Keratinocyte (primary cell): Measurements from ENCODE around the gene DYDC1. TPM values are rescaled to one million over a fixed set of nuclear protein-coding genes. Genes with fewer than 3 reads are reported as not detected.

Experiments used
- DNase-seq: peaks from one replicate; pipeline ENCODE4 v3.0.0-alpha.2; 2011; ENCODE audit warnings: low read depth, missing footprints, low spot score
- FAIRE-seq: peaks from 2 replicates; lab custom pipeline; 2011; peaks lifted over from hg19 to GRCh38; lab: Jason Lieb, UNC
- H2AFZ ChIP-seq: 2 replicates; pipeline ENCODE4 v1.6.0; 2012; ENCODE audit warnings: low read length, control low read depth, inconsistent platforms; ENCODE audit not compliant: control insufficient read depth
- H3K27ac ChIP-seq: 2 replicates; pipeline ENCODE4 v1.5.1; 2011; ENCODE audit warnings: low read length; ENCODE audit not compliant: control insufficient read depth, insufficient read depth
- H3K27me3 ChIP-seq: 3 replicates; pipeline ENCODE4 v1.6.0; 2011; ENCODE audit warnings: low read length; ENCODE audit not compliant: control insufficient read depth, insufficient read depth; ENCODE audit errors: extremely low read depth
- H3K36me3 ChIP-seq, 2 experiments: 2 replicates in 1 of 2; 3 replicates in 1 of 2; pipeline ENCODE4 v1.5.1; 2011; ENCODE audit warnings: low read length in 2 of 2, mild to moderate bottlenecking in 1 of 2; ENCODE audit not compliant: control insufficient read depth in 2 of 2, insufficient read depth in 2 of 2; ENCODE audit errors: extremely low read depth in 1 of 2
- H3K4me1 ChIP-seq: 3 replicates; pipeline ENCODE4 v1.5.1; 2011; ENCODE audit warnings: low read length; ENCODE audit not compliant: control insufficient read depth, insufficient read depth; ENCODE audit errors: extremely low read depth
- H3K4me2 ChIP-seq: 3 replicates; pipeline ENCODE4 v1.6.0; 2011; ENCODE audit warnings: low read depth, low read length; ENCODE audit not compliant: control insufficient read depth, insufficient read depth; ENCODE audit errors: extremely low read depth
- H3K4me3 ChIP-seq, 3 experiments: fragments of 200-600 bp in 1 of 3; sonication (generic) in 1 of 3; 2 replicates in 2 of 3; 3 replicates in 1 of 3; pipeline ENCODE4 v1.5.1; 2011 to 2016; ENCODE audit warnings: low read length in 3 of 3, mild to moderate bottlenecking in 3 of 3, control low read depth in 2 of 3, inconsistent platforms in 1 of 3, low read depth in 1 of 3, mixed read lengths in 1 of 3, mixed run types in 1 of 3, moderate library complexity in 1 of 3; ENCODE audit not compliant: control insufficient read depth in 2 of 3, insufficient read depth in 2 of 3; ENCODE audit errors: extremely low read depth in 1 of 3
- H3K79me2 ChIP-seq: 2 replicates; pipeline ENCODE4 v1.6.0; 2012; ENCODE audit warnings: low read length; ENCODE audit not compliant: control insufficient read depth, insufficient read depth
- H3K9ac ChIP-seq: 3 replicates; pipeline ENCODE4 v1.6.0; 2011; ENCODE audit warnings: low read length; ENCODE audit not compliant: control insufficient read depth, insufficient read depth; ENCODE audit errors: extremely low read depth
- H3K9me1 ChIP-seq: 3 replicates; pipeline ENCODE4 v1.6.0; 2011; ENCODE audit warnings: low read length; ENCODE audit not compliant: control insufficient read depth, insufficient read depth; ENCODE audit errors: extremely low read depth
- H3K9me3 ChIP-seq: 2 replicates; pipeline ENCODE4 v1.5.1; 2012; ENCODE audit warnings: low read depth, low read length; ENCODE audit not compliant: control insufficient read depth
- H4K20me1 ChIP-seq: 3 replicates; pipeline ENCODE4 v1.6.0; 2011; ENCODE audit warnings: low read length; ENCODE audit not compliant: control insufficient read depth, insufficient read depth; ENCODE audit errors: extremely low read depth
- EZH2 ChIP-seq: IDR thresholded peaks from one replicate; pipeline ENCODE4 v1.6.1; 2012; ENCODE audit warnings: inconsistent platforms, mild to moderate bottlenecking, low read length, moderate library complexity
- dilution Hi-C: fragments of 300-500 bp; cut with MboI; formaldehyde crosslinking; loops from one replicate; pipeline ENCODE4 v1.7.0; 2020; ENCODE audit warnings: low sequenced_read_pairs; ENCODE audit not compliant: extremely low pct_ligation_motif_present
- polyA plus RNA-seq, 5 experiments: library from polyadenylated mRNA; depleted of rRNA in 3 of 5; stranded (reverse) in 3 of 5; stranded (forward) in 1 of 5; unstranded in 1 of 5; fragments of >200 nt; gene quantifications; 1 replicate in 1 of 5; 2 replicates in 3 of 5; 3 replicates in 1 of 5; pipeline versions ENCODE4 v1.2.1 to v1.2.3, GENCODE V29; 2011 to 2012; ENCODE audit warnings: missing spikeins in 2 of 5, low read depth in 1 of 5, low replicate concordance in 1 of 5
- TF ChIP-seq, protein P1 (sequence below), 3 experiments: IDR thresholded peaks in 1 of 3; conservative IDR thresholded peaks in 1 of 3; optimal IDR thresholded peaks in 1 of 3; 2 replicates in 2 of 3; 3 replicates in 1 of 3; pipeline versions ENCODE3 to v1.5.1; 2011; ENCODE audit warnings: low read length in 3 of 3, mild to moderate bottlenecking in 3 of 3, moderate library complexity in 2 of 3, control low read depth in 1 of 3, inconsistent platforms in 1 of 3; ENCODE audit not compliant: insufficient read depth in 2 of 3; ENCODE audit errors: extremely low read depth in 1 of 3

Gene DYDC1
- polyA plus RNA-seq, 1 donor (not counting 4 experiments of a cell fraction or from before 2014, with no cell fraction given), result not detected

DNA sequence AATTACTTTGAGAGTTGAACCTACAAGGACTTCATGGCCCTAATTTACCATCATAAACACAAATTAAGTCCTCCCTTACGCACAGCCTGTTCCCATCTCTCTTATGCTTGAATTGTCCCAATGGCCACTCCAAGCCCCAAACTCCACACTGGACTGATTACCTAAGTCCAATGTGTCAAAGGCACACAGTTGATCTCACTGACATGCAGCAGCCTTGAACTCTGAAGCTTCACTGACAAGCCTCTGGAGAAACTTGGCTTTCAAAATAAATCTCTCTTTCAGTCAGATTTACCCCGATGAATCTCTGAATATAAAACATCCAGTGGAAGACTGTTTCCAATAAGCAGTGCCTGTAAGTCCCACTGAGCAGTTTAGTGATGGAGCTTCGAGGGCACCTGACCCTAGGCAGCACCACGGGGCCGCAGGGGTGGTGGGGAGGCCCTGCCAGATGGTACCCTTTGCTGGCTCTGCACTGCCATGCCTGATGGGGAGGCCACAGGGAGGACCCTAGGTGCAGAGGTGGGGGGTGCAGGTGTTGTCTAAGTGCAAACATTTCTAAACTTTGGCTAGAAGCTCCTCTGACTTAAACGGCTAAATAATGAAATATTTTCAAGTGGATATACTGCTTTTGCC lies 63.8 kb downstream of the DYDC1 start:
- H3K9me3 ChIP-seq, result no peaks in the 10 kb centered on the region
- no peaks in the 10 kb centered on the region for H4K20me1 ChIP-seq
- no peak for DNase-seq
- dilution Hi-C loops, result no loop called here
- H2AFZ ChIP-seq, result no peak overlapping the region
- no peak overlapping the region for H3K4me2 ChIP-seq
- no peak for FAIRE-seq
- no peaks in the 10 kb centered on the region for H3K79me2 ChIP-seq
- H3K36me3 ChIP-seq, result no peaks in the 10 kb centered on the region
- H3K27ac ChIP-seq, result no peak overlapping the region
- TF ChIP-seq, protein P1, sequence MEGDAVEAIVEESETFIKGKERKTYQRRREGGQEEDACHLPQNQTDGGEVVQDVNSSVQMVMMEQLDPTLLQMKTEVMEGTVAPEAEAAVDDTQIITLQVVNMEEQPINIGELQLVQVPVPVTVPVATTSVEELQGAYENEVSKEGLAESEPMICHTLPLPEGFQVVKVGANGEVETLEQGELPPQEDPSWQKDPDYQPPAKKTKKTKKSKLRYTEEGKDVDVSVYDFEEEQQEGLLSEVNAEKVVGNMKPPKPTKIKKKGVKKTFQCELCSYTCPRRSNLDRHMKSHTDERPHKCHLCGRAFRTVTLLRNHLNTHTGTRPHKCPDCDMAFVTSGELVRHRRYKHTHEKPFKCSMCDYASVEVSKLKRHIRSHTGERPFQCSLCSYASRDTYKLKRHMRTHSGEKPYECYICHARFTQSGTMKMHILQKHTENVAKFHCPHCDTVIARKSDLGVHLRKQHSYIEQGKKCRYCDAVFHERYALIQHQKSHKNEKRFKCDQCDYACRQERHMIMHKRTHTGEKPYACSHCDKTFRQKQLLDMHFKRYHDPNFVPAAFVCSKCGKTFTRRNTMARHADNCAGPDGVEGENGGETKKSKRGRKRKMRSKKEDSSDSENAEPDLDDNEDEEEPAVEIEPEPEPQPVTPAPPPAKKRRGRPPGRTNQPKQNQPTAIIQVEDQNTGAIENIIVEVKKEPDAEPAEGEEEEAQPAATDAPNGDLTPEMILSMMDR (optimal IDR thresholded peaks at IDR 0.05 in 1 of 3, IDR thresholded peaks at IDR 0.05 in 1 of 3, conservative IDR thresholded peaks at IDR 0.05 in 1 of 3; ENCODE audit: extremely low read depth in 1 of 3, insufficient read depth in 2 of 3, low read length in 3 of 3), result no peak
- no peak for TF ChIP-seq EZH2
- H3K9ac ChIP-seq, result no peak overlapping the region
- peaks cover 4% of the 10 kb centered on the region for H3K4me1 ChIP-seq
- H3K4me3 ChIP-seq, result no peak overlapping the region
- no peaks in the 10 kb centered on the region for H3K9me1 ChIP-seq
- H3K27me3 ChIP-seq, result peaks cover 3% of the 10 kb centered on the region

DNA sequence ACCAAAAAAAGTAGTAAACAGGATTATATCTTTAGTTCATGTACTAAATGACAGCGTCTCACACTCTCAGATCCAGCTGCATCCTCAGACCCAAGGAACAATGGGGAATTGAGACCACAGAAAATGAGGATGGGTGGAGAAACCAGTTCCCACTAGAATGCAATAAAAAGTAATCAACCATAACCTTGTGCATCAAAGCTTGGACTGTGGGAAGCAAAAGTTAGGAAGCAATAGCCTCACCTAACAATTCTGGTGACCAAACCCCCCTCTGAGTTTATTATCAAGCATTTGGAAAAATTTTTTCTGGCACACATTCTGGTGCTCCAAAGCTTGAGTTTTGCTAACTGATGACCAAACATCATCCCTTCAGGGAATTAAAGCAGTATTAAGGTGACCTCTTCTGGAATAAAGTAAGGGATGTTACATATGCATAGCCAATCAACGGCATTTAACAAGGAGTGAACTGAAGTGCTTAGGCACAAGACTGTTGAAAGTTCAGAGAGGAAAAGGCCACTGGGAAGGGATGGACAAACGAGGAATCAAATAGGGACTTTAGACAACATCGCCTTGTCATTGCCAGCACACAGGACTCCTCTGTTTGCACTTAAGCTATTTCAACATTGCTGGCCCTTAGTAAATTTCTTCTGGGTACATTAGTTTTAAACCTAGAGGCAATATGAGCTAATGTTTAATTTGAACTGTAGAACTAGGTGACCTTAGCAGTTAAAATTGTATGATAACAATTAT lies 65.9 kb downstream of the DYDC1 start:
- dilution Hi-C loops, result no loop called here
- Histone ChIP-seq H3K9me1 (no peaks in the 10 kb centered on the region), H3K4me2 (no peak overlapping the region), H3K27me3 (peaks cover 3% of the 10 kb centered on the region), H3K27ac (no peak overlapping the region), H3K9ac (no peak overlapping the region), H2AFZ (no peak overlapping the region), H3K79me2 (no peaks in the 10 kb centered on the region), H3K36me3 (no peaks in the 10 kb centered on the region), H3K9me3 (no peaks in the 10 kb centered on the region), H3K4me1 (peaks cover 4% of the 10 kb centered on the region), H4K20me1 (no peaks in the 10 kb centered on the region), H3K4me3 (no peak overlapping the region)
- TF ChIP-seq, protein P1 (optimal IDR thresholded peaks at IDR 0.05 in 1 of 3, IDR thresholded peaks at IDR 0.05 in 1 of 3, conservative IDR thresholded peaks at IDR 0.05 in 1 of 3; ENCODE audit: extremely low read depth in 1 of 3, insufficient read depth in 2 of 3, low read length in 3 of 3), result no peak
- no peak for TF ChIP-seq EZH2
- no peak for DNase-seq
- no peak for FAIRE-seq
